COLO668 (cell line): Measurements from ENCODE around the gene CCDC83.
"Not testable (repeated sequence)": the region's sequence is repeated elsewhere in the genome, so short reads cannot be mapped to it uniquely, and the experiment has no call there.

ENCODE experiments used
- DNase-seq: peaks from one replicate; lab custom pipeline; 2025; ENCODE audit not compliant: unreplicated experiment; lab: John Stamatoyannopoulos, UW

Gene CCDC83

GRCh38 chr11:85939099-85940015 is 84.2 kb downstream of the CCDC83 start:
- DNase-seq, result no peak

GRCh38 chr11:85941380-85941973 is 86.3 kb downstream of the CCDC83 start:
- DNase-seq, result peak; percentile 18

- DNase-seq, result no peak
Measured at GRCh38 chr11:85945296-85945695, 90.1 kb downstream of the CCDC83 start.

- DNase-seq, result no peak
Measured at GRCh38 chr11:85945788-85946187, 90.6 kb downstream of the CCDC83 start.

- DNase-seq, result no peak
Measured at GRCh38 chr11:85946221-85946620, 91.0 kb downstream of the CCDC83 start.

GRCh38 chr11:85947431-85948272 is 92.5 kb downstream of the CCDC83 start:
- DNase-seq, result no peak

GRCh38 chr11:85948884-85949283 is 93.7 kb downstream of the CCDC83 start:
- DNase-seq, result no peak

GRCh38 chr11:85949798-85950197 is 94.6 kb downstream of the CCDC83 start:
- DNase-seq, result no peak

GRCh38 chr11:85950317-85951048 is 95.3 kb downstream of the CCDC83 start:
- no peak for DNase-seq

GRCh38 chr11:85951049-85951405 is 95.8 kb downstream of the CCDC83 start:
- no peak for DNase-seq

- no peak for DNase-seq
Measured at GRCh38 chr11:85951428-85952107, 96.4 kb downstream of the CCDC83 start.

- not testable (repeated sequence) for DNase-seq
Measured at GRCh38 chr11:85952108-85952485, 96.9 kb downstream of the CCDC83 start.

- no peak for DNase-seq
Measured at GRCh38 chr11:85953491-85954143, 98.4 kb downstream of the CCDC83 start.

GRCh38 chr11:85955531-85955930 is 100.3 kb downstream of the CCDC83 start:
- DNase-seq, result no peak

- DNase-seq, result no peak
Measured at GRCh38 chr11:85960678-85961077, 105.5 kb downstream of the CCDC83 start.

GRCh38 chr11:85961130-85961529 is 105.9 kb downstream of the CCDC83 start:
- DNase-seq, result no peak

- no peak for DNase-seq
Measured at GRCh38 chr11:85961930-85962363, 106.8 kb downstream of the CCDC83 start.

- no peak for DNase-seq
Measured at GRCh38 chr11:85965202-85965601, 110.0 kb downstream of the CCDC83 start.

- no peak for DNase-seq
Measured at GRCh38 chr11:85967457-85967856, 112.3 kb downstream of the CCDC83 start.
